ENCODE measurements around the gene RALA.

Gene RALA

GRCh38 chr7:39695852-39696586 lies 72.6 kb downstream of the RALA start:
- TF ChIP-seq CTCF (IDR thresholded peaks at IDR 0.05): no peak

DNA sequence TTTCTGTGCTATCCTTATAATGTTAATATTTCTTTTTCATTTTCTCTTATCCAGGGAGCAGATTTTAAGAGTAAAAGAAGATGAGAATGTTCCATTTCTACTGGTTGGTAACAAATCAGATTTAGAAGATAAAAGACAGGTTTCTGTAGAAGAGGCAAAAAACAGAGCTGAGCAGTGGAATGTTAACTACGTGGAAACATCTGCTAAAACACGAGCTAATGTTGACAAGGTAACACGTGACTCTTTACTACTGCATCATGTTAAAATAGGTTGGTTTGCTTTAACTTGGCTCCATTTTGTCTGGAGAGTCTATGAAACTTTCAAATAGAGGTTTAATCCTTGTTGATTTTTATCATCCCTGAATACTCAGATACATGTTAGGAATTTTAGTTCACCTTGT lies 73.3 kb downstream of the RALA start:
- TF ChIP-seq CTCF (IDR thresholded peaks at IDR 0.05): no peak

- TF ChIP-seq CTCF (IDR thresholded peaks at IDR 0.05): no peak
These were observed 74.1 kb downstream of the RALA start for GRCh38 chr7:39697483-39697882.

DNA sequence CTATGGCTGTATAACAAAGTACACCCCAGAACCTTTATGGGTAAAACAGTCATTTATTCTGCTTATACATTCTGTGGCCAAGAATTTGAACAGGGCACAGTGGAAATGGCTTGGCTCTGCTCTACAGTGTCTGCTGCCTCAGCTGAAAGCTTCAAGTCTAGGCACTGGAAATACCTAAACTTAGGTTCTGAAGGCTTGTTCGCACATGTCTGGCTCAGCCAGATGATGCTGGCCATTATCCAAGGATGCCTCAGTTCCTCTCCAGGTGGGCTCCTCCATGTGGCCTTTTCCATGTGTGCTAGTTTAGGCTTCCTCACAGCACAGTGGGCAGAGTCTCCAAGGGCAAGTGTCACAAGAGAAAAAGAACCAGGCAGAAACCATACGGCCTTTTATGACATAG lies 76.8 kb downstream of the RALA start:
- TF ChIP-seq CTCF (IDR thresholded peaks at IDR 0.05): no peak

- TF ChIP-seq CTCF (IDR thresholded peaks at IDR 0.05): no peak
These were observed 77.6 kb downstream of the RALA start for GRCh38 chr7:39700932-39701331.

DNA sequence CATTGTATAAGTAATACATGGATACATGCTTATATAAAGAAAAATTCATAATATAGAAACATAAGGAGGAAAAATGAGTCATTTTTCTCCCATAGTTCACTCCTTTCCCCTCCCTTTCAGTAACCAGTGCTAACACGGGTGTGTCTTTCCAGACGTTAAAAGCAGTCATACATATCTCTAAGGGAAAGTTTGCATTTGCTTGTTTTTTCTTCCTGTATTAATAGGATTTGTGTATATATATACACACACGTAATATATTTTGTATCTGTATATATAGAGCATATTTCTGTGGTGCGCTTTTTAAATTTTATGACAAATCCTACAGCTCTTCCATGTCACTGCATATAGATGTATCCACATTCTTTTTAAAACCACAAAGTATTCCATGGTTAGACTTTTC lies 78.8 kb downstream of the RALA start:
- TF ChIP-seq CTCF (IDR thresholded peaks at IDR 0.05): no peak

GRCh38 chr7:39703144-39703543 lies 79.8 kb downstream of the RALA start:
- TF ChIP-seq CTCF (IDR thresholded peaks at IDR 0.05): no peak

GRCh38 chr7:39709029-39709428 lies 85.7 kb downstream of the RALA start:
- no peak for TF ChIP-seq CTCF (IDR thresholded peaks at IDR 0.05)

Measured in LNCAP (cell line).